SK-N-MC (cell line): Measurements from ENCODE around the gene OPRM1.

ENCODE experiments used
- EZH2 ChIP-seq: fragments of 200-600 bp; sonication (generic); IDR thresholded peaks from one replicate; pipeline ENCODE4 v1.6.1; 2017; ENCODE audit warnings: antibody characterized with exemption
- POLR2AphosphoS5 ChIP-seq: IDR thresholded peaks from 2 replicates; pipeline ENCODE4 v1.6.1; 2012; ENCODE audit warnings: mild to moderate bottlenecking, low read depth, low read length, borderline replicate concordance

GRCh38 chr6:154161689-154162088, 122.6 kb downstream of the OPRM1 start:
- no peak for TF ChIP-seq EZH2
- TF ChIP-seq POLR2AphosphoS5 = no peak
